ENCODE data around the gene PSD4.

GRCh38 chr2:113236367-113237159, 62.8 kb downstream of the PSD4 start:
- TF ChIP-seq POLR2A (IDR thresholded peaks at IDR 0.05; ENCODE audit: low read depth, low read length) = no peak
- no peak for TF ChIP-seq POLR2AphosphoS5 (IDR thresholded peaks at IDR 0.05; ENCODE audit: low read depth, low read length)
